HG03280 (cell line): ENCODE results near the gene HEPN1.

Experiments
- ATAC-seq: cut with Tn5 transposase; IDR thresholded peaks from one replicate; pipeline ENCODE4 v1.9.1; 2021; ENCODE audit warnings: mild to moderate bottlenecking, moderate library complexity; ENCODE audit not compliant: unreplicated experiment

Gene HEPN1

GRCh38 chr11:124918950-124919349, at the start of gene HEPN1:
Gene HEPN1 (plus strand): TSS chr11:124919250.
- no peak for ATAC-seq

DNA sequence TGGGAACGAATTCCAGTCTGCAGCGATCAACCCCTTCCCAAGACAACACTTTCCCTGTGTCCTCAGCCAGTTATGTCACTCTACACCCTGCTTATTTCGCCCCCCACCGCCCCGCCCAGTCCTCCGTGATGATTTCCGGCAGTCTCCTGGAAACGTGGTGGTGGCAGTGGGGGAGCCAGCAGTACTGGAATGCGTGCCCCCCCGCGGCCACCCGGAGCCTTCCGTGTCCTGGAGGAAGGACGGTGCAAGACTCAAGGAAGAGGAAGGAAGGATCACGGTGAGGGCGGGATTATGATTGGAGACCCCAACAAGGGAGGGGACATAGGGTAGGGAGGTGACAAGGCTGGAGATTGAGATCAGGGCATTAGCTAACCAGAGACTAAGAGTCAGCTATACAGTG, 49.7 kb upstream of the HEPN1 start:
- ATAC-seq: no peak

DNA sequence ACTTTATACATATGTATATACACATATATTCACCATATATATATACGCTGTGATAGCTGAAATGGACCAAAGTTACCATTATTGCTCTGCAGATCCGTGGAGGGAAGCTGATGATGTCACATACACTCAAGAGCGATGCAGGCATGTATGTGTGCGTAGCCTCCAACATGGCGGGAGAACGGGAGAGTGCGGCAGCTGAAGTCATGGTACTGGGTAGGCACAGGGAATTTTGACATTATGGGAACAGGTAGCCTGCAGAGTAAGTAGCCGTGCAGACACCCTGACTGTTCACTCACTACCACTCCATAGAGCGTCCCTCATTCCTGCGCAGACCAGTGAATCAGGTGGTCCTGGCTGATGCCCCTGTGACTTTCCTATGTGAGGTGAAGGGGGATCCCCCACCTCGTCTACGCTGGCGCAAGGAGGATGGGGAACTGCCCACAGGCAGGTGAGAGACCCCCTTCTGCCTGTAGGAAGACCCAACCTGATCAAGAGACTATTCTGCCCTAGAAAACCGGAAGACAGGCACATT, 49.1 kb upstream of the HEPN1 start:
- no peak for ATAC-seq

DNA sequence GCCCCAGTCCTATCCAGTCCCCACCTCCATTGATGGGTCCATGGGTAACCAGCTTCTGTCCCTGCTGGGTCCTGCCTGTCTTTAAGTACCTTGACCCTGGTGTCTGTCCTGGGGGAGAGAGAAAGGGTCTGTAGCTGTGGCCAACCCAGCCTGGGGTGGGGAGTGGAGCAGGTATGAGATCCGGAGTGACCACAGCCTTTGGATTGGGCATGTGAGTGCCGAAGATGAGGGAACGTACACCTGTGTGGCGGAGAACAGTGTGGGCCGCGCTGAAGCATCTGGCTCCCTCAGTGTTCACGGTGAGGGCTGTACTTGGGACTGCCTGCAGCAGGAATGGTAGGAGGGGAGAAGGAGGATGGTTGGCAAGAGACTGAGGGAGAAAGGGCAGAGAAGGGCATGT, 48.6 kb upstream of the HEPN1 start:
- no peak for ATAC-seq

- ATAC-seq: no peak
These were observed 46.8 kb upstream of the HEPN1 start for GRCh38 chr11:124872280-124872679.

DNA sequence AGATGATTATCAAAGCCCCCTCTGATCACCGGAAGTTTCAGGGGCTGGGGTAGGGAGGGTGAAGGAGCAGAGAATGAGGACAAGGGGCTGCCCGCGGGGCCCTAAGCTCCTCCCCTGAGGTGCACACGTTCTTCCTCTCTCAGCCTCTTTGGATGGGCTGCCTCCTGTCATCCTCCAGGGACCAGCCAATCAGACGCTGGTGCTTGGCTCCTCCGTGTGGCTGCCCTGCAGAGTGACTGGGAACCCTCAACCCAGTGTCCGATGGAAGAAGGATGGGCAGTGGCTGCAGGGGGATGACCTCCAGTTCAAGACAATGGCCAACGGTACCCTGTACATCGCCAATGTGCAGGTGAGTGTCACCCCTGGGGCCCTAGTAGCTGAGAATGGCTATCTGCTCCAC, 46.3 kb upstream of the HEPN1 start:
- no peak for ATAC-seq

GRCh38 chr11:124873951-124874350, 45.1 kb upstream of the HEPN1 start:
- ATAC-seq: no peak

DNA sequence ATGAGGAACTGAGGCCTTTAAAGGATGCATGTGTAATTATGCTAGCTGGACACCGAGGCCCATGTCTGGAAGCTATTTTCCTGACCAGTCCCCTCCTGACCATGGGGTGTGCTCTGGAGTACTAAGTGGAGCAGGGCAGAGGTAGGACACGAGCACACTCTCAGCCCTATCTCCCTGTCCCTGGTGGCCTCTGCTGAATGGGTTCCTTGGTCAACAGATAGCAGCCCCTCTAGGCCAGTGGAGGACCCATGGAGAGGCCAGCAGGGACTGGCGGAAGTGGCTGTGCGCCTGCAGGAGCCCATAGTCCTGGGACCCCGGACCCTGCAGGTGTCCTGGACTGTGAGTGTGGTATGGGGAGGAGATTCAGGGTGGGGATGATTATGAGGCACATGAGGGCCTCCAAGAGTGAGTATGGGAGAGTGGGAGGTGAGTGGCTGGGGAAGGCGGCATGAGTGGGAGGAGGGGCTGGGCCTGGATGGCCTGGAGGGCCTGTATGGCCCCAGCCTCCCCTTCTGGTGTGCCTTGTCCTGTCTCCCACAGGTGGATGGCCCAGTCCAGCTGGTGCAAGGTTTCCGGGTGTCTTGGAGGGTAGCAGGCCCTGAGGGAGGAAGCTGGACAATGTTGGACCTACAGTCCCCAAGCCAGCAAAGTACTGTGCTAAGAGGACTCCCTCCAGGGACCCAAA, 44.3 kb upstream of the HEPN1 start:
- no peak for ATAC-seq

- ATAC-seq: no peak
These were observed 43.6 kb upstream of the HEPN1 start for GRCh38 chr11:124875401-124875800.

GRCh38 chr11:124875943-124876817, 42.9 kb upstream of the HEPN1 start:
- peak; percentile 91 for ATAC-seq

DNA sequence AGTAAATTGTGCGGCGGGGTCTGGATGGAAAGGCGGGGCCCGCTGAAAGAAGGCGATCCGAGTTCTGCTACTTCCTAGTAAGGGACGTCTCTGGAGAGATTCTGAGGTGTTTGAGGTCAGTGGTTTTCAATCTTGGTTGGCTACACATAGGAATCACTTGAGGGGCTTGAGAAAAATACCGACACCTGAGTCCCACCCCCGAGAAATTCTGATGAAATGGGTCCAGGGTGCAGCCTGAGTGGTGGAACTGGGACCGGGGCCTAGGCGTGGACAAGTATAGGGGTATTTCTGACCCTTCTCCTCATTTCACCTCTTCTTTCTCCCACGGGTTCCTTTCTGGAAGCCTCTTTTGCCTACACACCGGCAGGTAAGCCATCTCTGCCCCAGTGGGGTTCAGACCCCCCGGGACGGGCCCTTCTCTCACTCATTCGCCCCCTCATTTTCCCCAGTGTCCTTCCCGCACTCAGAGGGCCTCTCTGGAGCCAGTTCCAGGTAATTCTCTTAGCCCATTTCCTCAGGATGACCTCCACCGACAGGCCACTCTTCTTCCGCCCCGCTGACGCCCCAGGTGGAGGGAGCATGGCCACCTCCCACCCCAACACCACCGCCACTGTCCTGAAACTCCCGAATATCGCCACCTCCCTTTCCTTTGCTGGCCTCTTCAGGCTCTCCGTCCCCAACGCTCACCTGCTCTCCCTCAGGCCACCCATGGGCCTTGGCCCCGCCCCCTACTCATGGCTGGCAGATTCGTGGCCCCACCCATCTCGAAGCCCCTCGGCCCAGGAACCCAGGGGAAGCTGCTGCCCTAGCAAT, 42.0 kb upstream of the HEPN1 start:
- no peak for ATAC-seq

DNA sequence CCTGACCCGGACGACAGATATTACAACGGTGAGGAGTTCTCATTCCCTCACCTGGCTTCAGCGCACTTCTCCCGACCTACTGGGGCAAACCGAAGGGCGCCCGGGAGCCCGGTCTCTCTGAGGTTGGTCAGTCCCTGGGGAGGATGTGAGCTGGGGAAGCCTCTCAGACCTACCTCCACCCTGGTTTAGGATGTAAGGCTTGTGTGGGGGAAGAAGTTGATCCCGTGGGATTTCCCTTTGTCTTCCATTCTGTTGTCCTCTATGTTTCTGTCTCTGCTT, 41.5 kb upstream of the HEPN1 start:
- no peak for ATAC-seq

DNA sequence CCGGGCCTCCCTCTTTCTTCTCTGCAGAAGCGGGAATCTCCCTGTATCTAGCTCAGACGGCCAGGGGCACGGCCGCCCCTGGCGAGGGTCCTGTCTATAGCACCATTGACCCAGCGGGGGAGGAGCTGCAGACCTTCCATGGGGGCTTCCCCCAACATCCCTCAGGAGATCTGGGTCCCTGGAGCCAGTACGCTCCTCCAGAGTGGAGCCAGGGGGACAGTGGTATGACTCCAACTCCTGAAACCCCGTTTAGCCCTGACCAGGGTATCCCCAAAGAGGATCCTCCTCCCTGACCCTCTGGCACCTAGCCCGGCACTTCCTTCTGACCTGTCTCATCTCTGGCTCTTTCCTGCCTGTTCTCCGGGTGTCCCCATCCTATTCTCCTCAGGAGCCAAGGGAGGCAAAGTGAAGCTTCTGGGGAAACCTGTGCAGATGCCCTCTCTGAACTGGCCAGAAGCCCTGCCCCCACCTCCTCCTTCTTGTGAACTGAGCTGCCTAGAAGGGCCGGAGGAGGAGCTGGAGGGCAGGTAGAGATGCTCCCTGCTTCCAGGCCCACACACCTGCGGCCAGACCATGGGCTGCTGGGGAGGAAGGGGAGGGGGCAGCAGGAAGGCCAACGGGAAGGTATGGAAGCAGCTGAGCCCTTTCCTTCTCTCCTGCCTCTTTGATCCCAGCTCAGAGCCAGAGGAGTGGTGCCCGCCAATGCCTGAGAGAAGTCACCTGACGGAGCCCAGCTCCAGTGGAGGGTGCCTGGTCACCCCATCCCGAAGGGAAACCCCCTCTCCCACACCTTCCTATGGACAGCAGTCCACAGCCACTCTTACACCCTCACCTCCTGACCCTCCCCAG, 40.9 kb upstream of the HEPN1 start:
- no peak for ATAC-seq

GRCh38 chr11:124878759-124879492, 40.1 kb upstream of the HEPN1 start:
- ATAC-seq: no peak

GRCh38 chr11:124879493-124880289, 39.4 kb upstream of the HEPN1 start:
- ATAC-seq: no peak

DNA sequence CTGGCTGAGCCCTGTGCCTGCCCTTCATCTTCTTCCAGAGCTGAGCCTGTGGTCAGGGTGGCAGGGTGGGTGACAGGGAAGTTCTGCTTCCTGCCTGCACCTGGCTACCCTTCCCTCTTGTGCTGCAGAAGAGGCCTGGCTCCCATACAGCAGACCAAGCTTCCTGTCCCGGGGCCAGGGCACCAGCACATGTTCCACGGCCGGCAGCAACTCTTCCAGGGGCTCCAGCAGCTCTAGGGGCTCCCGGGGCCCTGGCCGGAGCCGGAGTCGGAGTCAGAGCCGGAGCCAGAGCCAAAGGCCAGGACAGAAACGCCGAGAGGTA, 38.8 kb upstream of the HEPN1 start:
- ATAC-seq: no peak

- no peak for ATAC-seq
These were observed 38.1 kb upstream of the HEPN1 start for GRCh38 chr11:124880958-124881357.

- no peak for ATAC-seq
These were observed 36.5 kb upstream of the HEPN1 start for GRCh38 chr11:124882339-124883071.

- ATAC-seq: no peak
These were observed 34.7 kb upstream of the HEPN1 start for GRCh38 chr11:124884340-124884739.
